GM12874 (cell line): Measurements from ENCODE around the gene NME7.

ENCODE experiments used
- TF ChIP-seq, protein P1 (sequence below): IDR thresholded peaks from 2 replicates; pipeline ENCODE4 v1.5.1; 2011; ENCODE audit warnings: low read depth, mild to moderate bottlenecking, control low read depth, low read length, moderate library complexity; ENCODE audit not compliant: insufficient read depth

The NME7 gene

DNA sequence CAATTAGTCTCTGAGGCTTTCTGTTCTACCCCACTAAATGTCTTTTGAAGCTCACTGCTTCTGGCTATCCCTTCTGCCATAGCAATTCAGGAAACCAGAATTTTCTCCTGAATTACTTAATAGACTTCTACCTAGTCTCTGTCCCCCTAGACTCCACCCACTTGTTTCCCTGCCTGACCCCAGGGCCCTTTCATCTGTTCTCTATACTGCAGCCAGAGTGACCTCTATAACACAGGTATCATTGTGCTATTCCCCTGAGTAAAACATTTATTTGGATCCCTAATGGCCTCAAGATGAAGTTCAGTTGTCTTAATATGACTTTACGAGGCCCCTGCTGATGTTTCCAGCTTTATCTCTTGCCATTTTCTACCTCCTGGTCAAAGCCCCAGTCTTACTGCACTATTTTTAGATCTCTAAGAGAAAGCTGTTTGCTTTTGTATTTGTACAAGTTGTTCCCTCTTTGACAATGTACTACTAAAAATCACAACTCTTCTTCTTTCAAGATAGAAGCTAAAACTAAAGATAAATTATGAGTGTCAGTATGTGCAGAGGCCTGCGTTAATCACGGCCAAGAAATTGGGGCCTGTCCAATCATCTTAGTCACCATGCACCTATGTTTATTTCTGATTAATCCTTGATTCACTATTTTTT is 206.6 kb downstream of the NME7 start:
- TF ChIP-seq, protein P1, sequence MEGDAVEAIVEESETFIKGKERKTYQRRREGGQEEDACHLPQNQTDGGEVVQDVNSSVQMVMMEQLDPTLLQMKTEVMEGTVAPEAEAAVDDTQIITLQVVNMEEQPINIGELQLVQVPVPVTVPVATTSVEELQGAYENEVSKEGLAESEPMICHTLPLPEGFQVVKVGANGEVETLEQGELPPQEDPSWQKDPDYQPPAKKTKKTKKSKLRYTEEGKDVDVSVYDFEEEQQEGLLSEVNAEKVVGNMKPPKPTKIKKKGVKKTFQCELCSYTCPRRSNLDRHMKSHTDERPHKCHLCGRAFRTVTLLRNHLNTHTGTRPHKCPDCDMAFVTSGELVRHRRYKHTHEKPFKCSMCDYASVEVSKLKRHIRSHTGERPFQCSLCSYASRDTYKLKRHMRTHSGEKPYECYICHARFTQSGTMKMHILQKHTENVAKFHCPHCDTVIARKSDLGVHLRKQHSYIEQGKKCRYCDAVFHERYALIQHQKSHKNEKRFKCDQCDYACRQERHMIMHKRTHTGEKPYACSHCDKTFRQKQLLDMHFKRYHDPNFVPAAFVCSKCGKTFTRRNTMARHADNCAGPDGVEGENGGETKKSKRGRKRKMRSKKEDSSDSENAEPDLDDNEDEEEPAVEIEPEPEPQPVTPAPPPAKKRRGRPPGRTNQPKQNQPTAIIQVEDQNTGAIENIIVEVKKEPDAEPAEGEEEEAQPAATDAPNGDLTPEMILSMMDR = no peak

DNA sequence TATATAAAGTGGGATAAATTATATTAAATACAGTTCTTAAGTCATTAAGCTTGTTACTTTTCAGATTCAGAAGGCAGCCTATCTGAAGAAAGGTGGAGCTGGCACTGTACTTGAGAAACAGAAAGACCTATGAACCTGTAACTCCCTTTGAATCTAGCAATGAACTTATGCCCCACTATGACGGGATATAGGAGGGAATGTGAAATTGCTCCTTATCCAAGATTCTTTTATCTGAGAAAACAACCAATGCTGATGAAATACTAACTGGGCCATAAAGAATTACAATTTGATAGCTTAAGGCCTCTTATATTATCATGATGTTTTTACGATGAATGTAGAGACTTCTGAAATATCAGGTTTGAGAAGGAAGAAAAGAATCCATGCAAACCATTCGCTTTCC is 211.0 kb downstream of the NME7 start:
- TF ChIP-seq, protein P1 = no peak

DNA sequence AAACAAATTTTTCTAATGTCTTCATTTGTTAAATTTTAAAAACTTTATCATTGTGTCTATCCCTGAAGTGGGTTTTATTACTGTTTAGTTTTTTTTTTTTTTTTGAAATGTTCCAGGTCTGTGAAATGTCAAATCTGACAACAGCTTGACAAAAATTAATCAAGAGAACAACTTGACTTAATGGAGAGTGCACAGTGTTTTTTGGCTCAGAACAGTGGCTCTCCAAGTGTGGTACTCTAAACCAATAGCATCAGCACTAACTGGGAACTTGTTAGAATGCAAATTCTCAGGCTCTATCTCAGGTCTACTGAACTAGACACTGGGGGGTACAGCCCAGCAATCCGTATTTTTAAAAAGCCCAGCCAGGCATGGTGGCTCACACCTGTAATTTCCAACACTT is 211.9 kb downstream of the NME7 start:
- TF ChIP-seq, protein P1 = no peak

DNA sequence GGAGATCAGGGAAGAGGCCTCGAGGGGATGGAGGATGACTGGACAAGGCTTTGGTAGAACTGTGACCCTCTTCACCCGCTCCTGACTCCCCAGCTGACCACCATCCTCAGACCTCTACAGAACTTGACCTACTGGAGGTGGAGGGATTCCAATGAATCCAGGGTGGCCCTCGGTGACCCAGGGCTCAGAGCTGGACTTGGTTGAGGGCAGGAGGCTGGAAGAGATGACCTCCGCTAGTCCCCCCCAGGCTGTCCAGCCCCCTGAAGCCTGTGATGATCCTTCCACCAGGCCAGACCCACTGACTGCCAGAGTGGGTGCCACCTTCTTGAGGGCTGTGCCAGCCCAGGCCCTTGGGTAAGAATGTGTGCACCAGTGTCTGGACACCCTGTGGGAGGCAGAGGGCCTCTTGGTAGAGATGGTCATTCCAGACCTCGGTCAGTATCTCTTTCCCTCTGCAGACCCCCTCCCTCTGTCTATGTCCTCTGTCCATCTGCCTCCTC is 216.2 kb downstream of the NME7 start:
- TF ChIP-seq, protein P1 = no peak

DNA sequence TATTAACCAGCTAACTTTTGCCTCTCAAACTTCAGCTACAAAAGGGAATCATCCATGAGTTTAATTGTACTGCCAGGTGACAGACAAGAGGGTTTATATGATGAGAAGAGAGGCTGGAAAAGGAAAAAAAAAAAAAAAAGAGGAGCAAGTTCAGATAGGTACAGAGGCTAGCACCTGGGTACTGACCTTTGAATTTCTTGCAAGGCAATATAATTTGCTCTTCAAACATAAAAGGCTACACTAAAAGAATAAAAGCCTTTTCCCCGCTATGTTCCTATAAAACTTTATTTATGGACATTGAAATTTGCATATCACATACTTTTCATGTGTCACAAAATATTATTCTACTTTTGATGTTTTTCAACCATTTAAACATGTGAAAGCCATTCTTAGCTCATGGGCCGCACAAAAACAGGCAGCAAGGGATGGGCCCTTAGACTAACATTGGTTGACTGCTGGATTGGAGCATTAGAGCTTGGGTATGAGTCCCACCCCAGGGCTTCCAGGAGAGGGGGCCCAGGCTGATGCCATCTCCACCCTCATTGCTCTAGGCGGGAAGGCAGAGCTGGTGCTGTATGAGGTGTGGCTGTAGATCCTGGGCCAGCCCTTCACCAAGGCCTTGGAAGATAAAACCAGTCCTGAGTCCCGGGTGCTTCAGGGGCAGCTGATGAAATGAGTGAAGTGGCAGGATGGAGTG is 216.8 kb downstream of the NME7 start:
- TF ChIP-seq, protein P1 = no peak

DNA sequence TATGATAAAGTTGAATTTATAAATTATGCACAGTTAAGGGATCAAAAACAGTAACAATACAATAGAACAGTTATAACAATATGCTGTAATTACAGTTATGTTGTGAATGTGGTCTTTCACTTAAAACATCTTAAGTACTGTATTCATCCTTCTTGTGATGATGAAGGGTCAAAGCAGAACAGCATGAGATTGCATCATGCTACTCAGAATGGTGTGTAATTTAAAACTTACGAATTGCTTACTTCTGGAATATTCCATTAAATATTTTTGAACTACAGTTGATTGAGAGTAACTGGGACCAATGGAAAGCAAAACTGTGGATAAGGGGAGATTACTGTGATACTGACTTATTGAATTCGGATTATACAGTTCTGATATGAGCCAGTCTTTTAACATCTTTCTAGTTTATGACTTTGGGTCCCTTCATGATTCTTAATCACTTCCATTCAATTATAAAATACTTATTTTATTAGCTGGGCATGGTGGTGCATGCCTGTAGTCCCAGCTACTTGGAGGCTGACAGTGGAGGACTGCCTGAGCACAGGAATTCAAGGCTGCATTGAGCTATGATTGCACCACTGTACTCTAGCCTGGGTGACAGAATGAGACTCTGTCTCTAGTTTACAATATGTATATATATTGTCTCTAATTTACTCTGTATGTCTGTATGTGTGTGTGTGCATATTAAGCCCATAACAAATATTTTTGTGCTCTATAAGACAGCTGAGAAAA is 217.9 kb downstream of the NME7 start:
- TF ChIP-seq, protein P1 = no peak
